ENCODE data around the gene BBOF1. TPM values are rescaled to one million over a fixed set of nuclear protein-coding genes. Genes with fewer than 3 reads are reported as not detected.

Gene BBOF1
- total and polyA plus RNA-seq, 2 donors (not counting 3 experiments of a cell fraction or from before 2014, with no cell fraction given) = 0.63 to 2.3 TPM

DNA sequence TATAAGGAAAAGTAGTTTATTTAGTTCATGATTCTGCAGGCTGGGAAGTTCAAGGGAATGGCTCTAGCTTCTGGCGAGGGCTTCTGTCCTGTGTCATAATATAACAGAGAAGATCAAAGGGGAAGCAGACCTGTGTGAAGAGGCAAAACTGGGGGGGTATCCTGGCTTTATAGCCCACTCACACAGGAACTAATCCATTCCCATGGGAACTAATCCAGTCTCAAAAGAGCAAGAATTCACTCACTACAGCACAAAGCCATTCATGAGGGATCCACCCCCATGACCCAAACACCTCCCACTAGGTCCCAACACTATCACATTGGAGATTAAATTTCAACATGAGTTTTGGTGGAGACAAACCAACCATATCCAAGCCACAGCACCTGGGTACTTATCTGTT lies 58.3 kb downstream of the BBOF1 start:
- H3K4me1 ChIP-seq (ENCODE audit: control insufficient read depth, extremely low read depth, insufficient read depth, low read length) = peaks cover 16% of the 10 kb centered on the region
- DNase-seq (ENCODE audit: low read depth, low spot score) = no peak
- H3K27ac ChIP-seq (ENCODE audit: insufficient read depth, low read depth, low read length) = no peak overlapping the region
- no peak overlapping the region for H3K4me2 ChIP-seq (ENCODE audit: insufficient read depth, low read length)
- H2AFZ ChIP-seq (ENCODE audit: low read depth, low read length) = no peak overlapping the region
- no peak overlapping the region for H3K4me3 ChIP-seq (replicated peaks in 1 of 3; ENCODE audit: insufficient read depth in 1 of 3, low read depth in 1 of 3, low read length in 3 of 3)
- CTCF ChIA-PET = interaction anchor here (0.9 to 1.2 kb wide), 2 partner anchors 9 to 13 kb away, joined by 3 to 4 read pairs; no protein-coding TSS in a partner anchor
- no peaks in the 10 kb centered on the region for H3K79me2 ChIP-seq (ENCODE audit: control insufficient read depth, insufficient read depth, low read length)
- no TSS peak for BruUV-seq (replicated peaks)
- dilution Hi-C loops (cut with MboI; ENCODE audit: extremely low pct_ligation_motif_present, low sequenced_read_pairs) (no loop called here), intact Hi-C loops (cut with micrococcal nuclease) (no loop called here)
- no peaks in the 10 kb centered on the region for H4K20me1 ChIP-seq (replicated peaks; ENCODE audit: control insufficient read depth, extremely low read depth, insufficient read depth, low read length)
- no peaks in the 10 kb centered on the region for H3K36me3 ChIP-seq (ENCODE audit: control insufficient read depth in 2 of 2, extremely low read depth in 1 of 2, insufficient read depth in 2 of 2, low read length in 2 of 2)
- no peaks in the 10 kb centered on the region for H3K9me3 ChIP-seq (replicated peaks; ENCODE audit: control insufficient read depth, insufficient read depth, low read length)
- no peak overlapping the region for H3K9ac ChIP-seq (replicated peaks; ENCODE audit: extremely low read depth, insufficient read depth, low read length)
- H3K27me3 ChIP-seq (ENCODE audit: control insufficient read depth in 2 of 2, insufficient read depth in 2 of 2, low read length in 2 of 2) = no peaks in the 10 kb centered on the region
- no peak for FAIRE-seq
- POLR2A ChIA-PET = no interaction called here
- H3K9me1 ChIP-seq (replicated peaks; ENCODE audit: control insufficient read depth, extremely low read depth, insufficient read depth, low read length) = no peaks in the 10 kb centered on the region
- TF ChIP-seq, protein P1, sequence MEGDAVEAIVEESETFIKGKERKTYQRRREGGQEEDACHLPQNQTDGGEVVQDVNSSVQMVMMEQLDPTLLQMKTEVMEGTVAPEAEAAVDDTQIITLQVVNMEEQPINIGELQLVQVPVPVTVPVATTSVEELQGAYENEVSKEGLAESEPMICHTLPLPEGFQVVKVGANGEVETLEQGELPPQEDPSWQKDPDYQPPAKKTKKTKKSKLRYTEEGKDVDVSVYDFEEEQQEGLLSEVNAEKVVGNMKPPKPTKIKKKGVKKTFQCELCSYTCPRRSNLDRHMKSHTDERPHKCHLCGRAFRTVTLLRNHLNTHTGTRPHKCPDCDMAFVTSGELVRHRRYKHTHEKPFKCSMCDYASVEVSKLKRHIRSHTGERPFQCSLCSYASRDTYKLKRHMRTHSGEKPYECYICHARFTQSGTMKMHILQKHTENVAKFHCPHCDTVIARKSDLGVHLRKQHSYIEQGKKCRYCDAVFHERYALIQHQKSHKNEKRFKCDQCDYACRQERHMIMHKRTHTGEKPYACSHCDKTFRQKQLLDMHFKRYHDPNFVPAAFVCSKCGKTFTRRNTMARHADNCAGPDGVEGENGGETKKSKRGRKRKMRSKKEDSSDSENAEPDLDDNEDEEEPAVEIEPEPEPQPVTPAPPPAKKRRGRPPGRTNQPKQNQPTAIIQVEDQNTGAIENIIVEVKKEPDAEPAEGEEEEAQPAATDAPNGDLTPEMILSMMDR (IDR thresholded peaks at IDR 0.05; ENCODE audit: extremely low read depth in 1 of 2, insufficient read depth in 1 of 2, low read depth in 1 of 2, low read length in 2 of 2) = no peak
- no peak for TF ChIP-seq FOS (IDR thresholded peaks at IDR 0.05; ENCODE audit: borderline replicate concordance, insufficient read depth, low read length)
- no peak for TF ChIP-seq GATA2 (IDR thresholded peaks at IDR 0.05; ENCODE audit: insufficient read depth, insufficient read length, low read depth, low read length)
- no peak for TF ChIP-seq POLR2AphosphoS5 (IDR thresholded peaks at IDR 0.05; ENCODE audit: insufficient read depth, low read depth, low read length)
- TF ChIP-seq MYC (IDR thresholded peaks at IDR 0.05; ENCODE audit: low read depth, low read length) = no peak
- TF ChIP-seq EZH2 (IDR thresholded peaks at IDR 0.05; ENCODE audit: borderline replicate concordance, low read depth, low read length, severe bottlenecking) = no peak
- no peak for TF ChIP-seq JUN (IDR thresholded peaks at IDR 0.05; ENCODE audit: borderline replicate concordance, insufficient read depth, insufficient read length, low read depth)
- TF ChIP-seq POLR2A (IDR thresholded peaks at IDR 0.05; ENCODE audit: low read depth, low read length) = no peak
- TF ChIP-seq, protein P2, sequence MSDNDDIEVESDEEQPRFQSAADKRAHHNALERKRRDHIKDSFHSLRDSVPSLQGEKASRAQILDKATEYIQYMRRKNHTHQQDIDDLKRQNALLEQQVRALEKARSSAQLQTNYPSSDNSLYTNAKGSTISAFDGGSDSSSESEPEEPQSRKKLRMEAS (IDR thresholded peaks at IDR 0.05; ENCODE audit: insufficient read depth, insufficient read length) = no peak

Data from endothelial cell of umbilical vein (primary cell).